ENCODE results near the gene PVRIG. TPM values are rescaled to one million over a fixed set of nuclear protein-coding genes. Genes with fewer than 3 reads are reported as not detected.

The PVRIG gene
- total and polyA plus RNA-seq, 9 of the 15 experiments (the other 6 are each of a cell fraction or from before 2014, with no cell fraction given) = 0.16 to 0.64 TPM; not detected in 7

DNA sequence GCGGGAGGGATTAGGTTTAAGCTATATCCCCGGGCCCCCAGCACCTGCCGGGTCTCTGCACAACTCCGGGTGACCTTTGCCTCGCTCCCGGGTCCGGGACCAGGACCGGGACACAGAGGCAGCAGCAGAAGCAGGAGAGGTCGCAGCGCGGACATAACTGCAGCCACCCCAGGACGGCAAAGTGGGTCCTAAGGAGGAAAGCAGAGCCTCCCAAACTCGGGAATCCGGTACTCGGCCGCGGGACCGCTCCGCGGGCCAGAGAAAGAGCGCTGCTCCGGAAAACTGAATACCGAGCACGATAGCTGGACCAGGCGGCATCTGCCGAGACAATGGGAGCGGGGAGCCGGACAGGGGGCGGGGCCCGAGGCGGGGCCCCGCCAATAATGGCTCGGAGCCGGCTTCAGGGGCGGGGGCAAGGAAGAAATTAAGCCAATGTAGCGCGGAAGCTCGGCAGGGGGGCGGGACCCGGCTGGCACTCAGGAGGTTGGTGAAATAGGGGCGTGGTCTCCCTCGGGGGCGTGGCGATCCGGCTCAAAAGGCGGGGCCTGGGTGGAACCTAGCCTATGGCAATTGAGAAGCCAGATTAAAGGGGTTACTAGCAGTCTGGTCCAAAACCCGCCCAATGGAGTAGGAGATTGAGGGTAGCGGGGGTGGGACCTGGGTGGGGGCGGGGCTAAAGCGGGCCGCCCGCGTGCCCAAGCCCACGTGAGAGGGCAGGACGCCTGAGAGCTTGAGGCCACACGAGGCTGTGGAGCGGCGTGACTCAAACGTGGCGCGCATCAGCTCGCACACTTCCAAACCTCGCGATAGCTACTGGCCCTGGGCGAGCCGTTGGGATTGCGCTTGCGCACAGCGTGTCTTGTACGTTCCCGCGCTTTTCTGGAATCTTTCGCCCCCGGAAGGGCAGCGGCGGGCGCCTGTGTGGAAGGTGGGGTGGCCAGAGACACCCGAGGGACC, 42.4 kb upstream of the PVRIG start, which contains the start of the genes GPC2 and STAG3 (continued):
- TF ChIP-seq, protein P1, sequence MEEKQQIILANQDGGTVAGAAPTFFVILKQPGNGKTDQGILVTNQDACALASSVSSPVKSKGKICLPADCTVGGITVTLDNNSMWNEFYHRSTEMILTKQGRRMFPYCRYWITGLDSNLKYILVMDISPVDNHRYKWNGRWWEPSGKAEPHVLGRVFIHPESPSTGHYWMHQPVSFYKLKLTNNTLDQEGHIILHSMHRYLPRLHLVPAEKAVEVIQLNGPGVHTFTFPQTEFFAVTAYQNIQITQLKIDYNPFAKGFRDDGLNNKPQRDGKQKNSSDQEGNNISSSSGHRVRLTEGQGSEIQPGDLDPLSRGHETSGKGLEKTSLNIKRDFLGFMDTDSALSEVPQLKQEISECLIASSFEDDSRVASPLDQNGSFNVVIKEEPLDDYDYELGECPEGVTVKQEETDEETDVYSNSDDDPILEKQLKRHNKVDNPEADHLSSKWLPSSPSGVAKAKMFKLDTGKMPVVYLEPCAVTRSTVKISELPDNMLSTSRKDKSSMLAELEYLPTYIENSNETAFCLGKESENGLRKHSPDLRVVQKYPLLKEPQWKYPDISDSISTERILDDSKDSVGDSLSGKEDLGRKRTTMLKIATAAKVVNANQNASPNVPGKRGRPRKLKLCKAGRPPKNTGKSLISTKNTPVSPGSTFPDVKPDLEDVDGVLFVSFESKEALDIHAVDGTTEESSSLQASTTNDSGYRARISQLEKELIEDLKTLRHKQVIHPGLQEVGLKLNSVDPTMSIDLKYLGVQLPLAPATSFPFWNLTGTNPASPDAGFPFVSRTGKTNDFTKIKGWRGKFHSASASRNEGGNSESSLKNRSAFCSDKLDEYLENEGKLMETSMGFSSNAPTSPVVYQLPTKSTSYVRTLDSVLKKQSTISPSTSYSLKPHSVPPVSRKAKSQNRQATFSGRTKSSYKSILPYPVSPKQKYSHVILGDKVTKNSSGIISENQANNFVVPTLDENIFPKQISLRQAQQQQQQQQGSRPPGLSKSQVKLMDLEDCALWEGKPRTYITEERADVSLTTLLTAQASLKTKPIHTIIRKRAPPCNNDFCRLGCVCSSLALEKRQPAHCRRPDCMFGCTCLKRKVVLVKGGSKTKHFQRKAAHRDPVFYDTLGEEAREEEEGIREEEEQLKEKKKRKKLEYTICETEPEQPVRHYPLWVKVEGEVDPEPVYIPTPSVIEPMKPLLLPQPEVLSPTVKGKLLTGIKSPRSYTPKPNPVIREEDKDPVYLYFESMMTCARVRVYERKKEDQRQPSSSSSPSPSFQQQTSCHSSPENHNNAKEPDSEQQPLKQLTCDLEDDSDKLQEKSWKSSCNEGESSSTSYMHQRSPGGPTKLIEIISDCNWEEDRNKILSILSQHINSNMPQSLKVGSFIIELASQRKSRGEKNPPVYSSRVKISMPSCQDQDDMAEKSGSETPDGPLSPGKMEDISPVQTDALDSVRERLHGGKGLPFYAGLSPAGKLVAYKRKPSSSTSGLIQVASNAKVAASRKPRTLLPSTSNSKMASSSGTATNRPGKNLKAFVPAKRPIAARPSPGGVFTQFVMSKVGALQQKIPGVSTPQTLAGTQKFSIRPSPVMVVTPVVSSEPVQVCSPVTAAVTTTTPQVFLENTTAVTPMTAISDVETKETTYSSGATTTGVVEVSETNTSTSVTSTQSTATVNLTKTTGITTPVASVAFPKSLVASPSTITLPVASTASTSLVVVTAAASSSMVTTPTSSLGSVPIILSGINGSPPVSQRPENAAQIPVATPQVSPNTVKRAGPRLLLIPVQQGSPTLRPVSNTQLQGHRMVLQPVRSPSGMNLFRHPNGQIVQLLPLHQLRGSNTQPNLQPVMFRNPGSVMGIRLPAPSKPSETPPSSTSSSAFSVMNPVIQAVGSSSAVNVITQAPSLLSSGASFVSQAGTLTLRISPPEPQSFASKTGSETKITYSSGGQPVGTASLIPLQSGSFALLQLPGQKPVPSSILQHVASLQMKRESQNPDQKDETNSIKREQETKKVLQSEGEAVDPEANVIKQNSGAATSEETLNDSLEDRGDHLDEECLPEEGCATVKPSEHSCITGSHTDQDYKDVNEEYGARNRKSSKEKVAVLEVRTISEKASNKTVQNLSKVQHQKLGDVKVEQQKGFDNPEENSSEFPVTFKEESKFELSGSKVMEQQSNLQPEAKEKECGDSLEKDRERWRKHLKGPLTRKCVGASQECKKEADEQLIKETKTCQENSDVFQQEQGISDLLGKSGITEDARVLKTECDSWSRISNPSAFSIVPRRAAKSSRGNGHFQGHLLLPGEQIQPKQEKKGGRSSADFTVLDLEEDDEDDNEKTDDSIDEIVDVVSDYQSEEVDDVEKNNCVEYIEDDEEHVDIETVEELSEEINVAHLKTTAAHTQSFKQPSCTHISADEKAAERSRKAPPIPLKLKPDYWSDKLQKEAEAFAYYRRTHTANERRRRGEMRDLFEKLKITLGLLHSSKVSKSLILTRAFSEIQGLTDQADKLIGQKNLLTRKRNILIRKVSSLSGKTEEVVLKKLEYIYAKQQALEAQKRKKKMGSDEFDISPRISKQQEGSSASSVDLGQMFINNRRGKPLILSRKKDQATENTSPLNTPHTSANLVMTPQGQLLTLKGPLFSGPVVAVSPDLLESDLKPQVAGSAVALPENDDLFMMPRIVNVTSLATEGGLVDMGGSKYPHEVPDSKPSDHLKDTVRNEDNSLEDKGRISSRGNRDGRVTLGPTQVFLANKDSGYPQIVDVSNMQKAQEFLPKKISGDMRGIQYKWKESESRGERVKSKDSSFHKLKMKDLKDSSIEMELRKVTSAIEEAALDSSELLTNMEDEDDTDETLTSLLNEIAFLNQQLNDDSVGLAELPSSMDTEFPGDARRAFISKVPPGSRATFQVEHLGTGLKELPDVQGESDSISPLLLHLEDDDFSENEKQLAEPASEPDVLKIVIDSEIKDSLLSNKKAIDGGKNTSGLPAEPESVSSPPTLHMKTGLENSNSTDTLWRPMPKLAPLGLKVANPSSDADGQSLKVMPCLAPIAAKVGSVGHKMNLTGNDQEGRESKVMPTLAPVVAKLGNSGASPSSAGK (IDR thresholded peaks at IDR 0.05) = peak; percentile 99
- TF ChIP-seq XRCC4 (IDR thresholded peaks at IDR 0.05; ENCODE audit: extremely low read depth, insufficient read depth, insufficient read length) = no peak
- TF ChIP-seq, protein P2, sequence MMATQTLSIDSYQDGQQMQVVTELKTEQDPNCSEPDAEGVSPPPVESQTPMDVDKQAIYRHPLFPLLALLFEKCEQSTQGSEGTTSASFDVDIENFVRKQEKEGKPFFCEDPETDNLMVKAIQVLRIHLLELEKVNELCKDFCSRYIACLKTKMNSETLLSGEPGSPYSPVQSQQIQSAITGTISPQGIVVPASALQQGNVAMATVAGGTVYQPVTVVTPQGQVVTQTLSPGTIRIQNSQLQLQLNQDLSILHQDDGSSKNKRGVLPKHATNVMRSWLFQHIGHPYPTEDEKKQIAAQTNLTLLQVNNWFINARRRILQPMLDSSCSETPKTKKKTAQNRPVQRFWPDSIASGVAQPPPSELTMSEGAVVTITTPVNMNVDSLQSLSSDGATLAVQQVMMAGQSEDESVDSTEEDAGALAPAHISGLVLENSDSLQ (IDR thresholded peaks at IDR 0.05) = peak; percentile 79
- TF ChIP-seq, protein P3, sequence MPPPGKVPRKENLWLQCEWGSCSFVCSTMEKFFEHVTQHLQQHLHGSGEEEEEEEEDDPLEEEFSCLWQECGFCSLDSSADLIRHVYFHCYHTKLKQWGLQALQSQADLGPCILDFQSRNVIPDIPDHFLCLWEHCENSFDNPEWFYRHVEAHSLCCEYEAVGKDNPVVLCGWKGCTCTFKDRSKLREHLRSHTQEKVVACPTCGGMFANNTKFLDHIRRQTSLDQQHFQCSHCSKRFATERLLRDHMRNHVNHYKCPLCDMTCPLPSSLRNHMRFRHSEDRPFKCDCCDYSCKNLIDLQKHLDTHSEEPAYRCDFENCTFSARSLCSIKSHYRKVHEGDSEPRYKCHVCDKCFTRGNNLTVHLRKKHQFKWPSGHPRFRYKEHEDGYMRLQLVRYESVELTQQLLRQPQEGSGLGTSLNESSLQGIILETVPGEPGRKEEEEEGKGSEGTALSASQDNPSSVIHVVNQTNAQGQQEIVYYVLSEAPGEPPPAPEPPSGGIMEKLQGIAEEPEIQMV (tag; conservative IDR thresholded peaks at IDR 0.05; ENCODE audit: low read depth) = 0 out of 2 replicates have a peak, but pooled peaks have one; percentile 35
- TF ChIP-seq ZNF609 (CRISPR knock-in tag; IDR thresholded peaks at IDR 0.05; ENCODE audit: borderline replicate concordance) = no peak

Data from K562 (cell line).